Left renal cortex interstitium (tissue), 4 donors: ENCODE results near the gene THNSL1. TPM values are rescaled to one million over a fixed set of nuclear protein-coding genes. Genes with fewer than 3 reads are reported as not detected.
"Not testable (repeated sequence)": the region's sequence is repeated elsewhere in the genome, so short reads cannot be mapped to it uniquely, and the experiment has no call there.

Experiments
- DNase-seq, 4 donors: peaks; one replicate each; pipeline ENCODE4 v3.0.0-alpha.2; 2013; ENCODE audit warnings: low read depth in 4 of 4, low spot score in 2 of 4, missing footprints in 1 of 4
- polyA plus RNA-seq, 4 donors: library from polyadenylated mRNA; unstranded; fragments of 120-200 nt; gene quantifications; one replicate each; pipeline ENCODE4 v1.2.1, GENCODE V29; 2013; ENCODE audit not compliant: insufficient read length in 4 of 4

THNSL1 gene
- polyA plus RNA-seq, result 10 to 100 TPM; 13.8 to 16.8 (median 15.4) TPM

GRCh38 chr10:25016376-25017153 is at the start of gene THNSL1:
Gene THNSL1, plus strand, starts transcription at chr10:25016612. Its CDS starts 6,612 bp downstream, at chr10:25023224.
- peak; percentile 93 to 98 (median 94) for DNase-seq

GRCh38 chr10:24966962-24967481 is 49.4 kb upstream of the THNSL1 start:
- DNase-seq, result no peak

GRCh38 chr10:24968349-24968748 is 48.1 kb upstream of the THNSL1 start:
- no peak for DNase-seq

- DNase-seq, result not testable (repeated sequence)
These were observed 47.5 kb upstream of the THNSL1 start for GRCh38 chr10:24968951-24969350.

- DNase-seq, result no peak
These were observed 46.6 kb upstream of the THNSL1 start for GRCh38 chr10:24969841-24970281.

GRCh38 chr10:24971374-24971773 is 45.0 kb upstream of the THNSL1 start:
- no peak for DNase-seq

GRCh38 chr10:24973163-24973562 is 43.2 kb upstream of the THNSL1 start:
- DNase-seq, result no peak

- DNase-seq, result no peak
These were observed 41.4 kb upstream of the THNSL1 start for GRCh38 chr10:24974976-24975375.

- no peak for DNase-seq
These were observed 36.7 kb upstream of the THNSL1 start for GRCh38 chr10:24979685-24980084.

GRCh38 chr10:24981161-24981710 is 35.2 kb upstream of the THNSL1 start:
- DNase-seq, result no peak

- no peak for DNase-seq
These were observed 33.9 kb upstream of the THNSL1 start for GRCh38 chr10:24982319-24983112.

GRCh38 chr10:24983130-24983529 is 33.3 kb upstream of the THNSL1 start:
- DNase-seq, result no peak

- DNase-seq, result no peak
These were observed 32.5 kb upstream of the THNSL1 start for GRCh38 chr10:24983946-24984345.

- no peak for DNase-seq
These were observed 31.5 kb upstream of the THNSL1 start for GRCh38 chr10:24984906-24985305.

- no peak for DNase-seq
These were observed 27.4 kb upstream of the THNSL1 start for GRCh38 chr10:24988831-24989640.

- no peak for DNase-seq
These were observed 26.5 kb upstream of the THNSL1 start for GRCh38 chr10:24989867-24990266.

- DNase-seq, result no peak
These were observed 25.1 kb upstream of the THNSL1 start for GRCh38 chr10:24991298-24991697.

- DNase-seq, result no peak
These were observed 23.8 kb upstream of the THNSL1 start for GRCh38 chr10:24992512-24993133.

GRCh38 chr10:24993237-24993958 is 23.0 kb upstream of the THNSL1 start:
- DNase-seq, result no peak
